ENCODE measurements around the gene TBC1D9B.

Gene TBC1D9B

DNA sequence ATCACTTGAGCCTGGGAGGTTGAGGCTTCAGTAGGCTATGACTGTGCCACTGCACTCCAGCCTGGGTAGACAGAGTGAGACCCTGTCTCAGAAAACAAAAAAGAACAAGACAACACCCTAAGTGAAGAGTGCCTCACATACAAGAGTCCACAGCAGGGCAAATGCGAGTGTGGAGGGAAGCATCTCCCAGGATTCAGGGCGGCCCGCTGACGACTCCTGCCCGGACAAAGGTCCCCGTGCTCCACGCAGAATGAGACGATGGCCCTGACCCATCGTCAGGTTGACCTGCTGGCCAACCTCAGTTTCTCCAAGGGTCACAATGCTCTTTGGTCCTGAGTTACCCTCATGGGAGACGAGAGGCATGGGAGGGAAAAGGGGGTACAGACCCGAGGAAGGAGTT lies 67.4 kb downstream of the TBC1D9B start:
- Histone ChIP-seq H3K9me3 (ENCODE audit: control insufficient read depth, insufficient read depth, low read length) (no peaks in the 10 kb centered on the region), H3K27ac (ENCODE audit: low read depth, low read length) (no peak overlapping the region), H3K4me2 (ENCODE audit: low read length) (no peak overlapping the region), H3F3A (ENCODE audit: control insufficient read depth, insufficient read depth) (no peaks in the 10 kb centered on the region), H3K27me3 (ENCODE audit: control insufficient read depth, low read length) (no peaks in the 10 kb centered on the region), H3K4me3 (ENCODE audit: low read length) (no peak overlapping the region), H3K4me1 (ENCODE audit: control insufficient read depth, low read length) (no peaks in the 10 kb centered on the region), H3K79me2 (ENCODE audit: control insufficient read depth, low read length) (no peaks in the 10 kb centered on the region), H4K20me1 (ENCODE audit: control insufficient read depth, insufficient read depth, low read depth, low read length) (no peaks in the 10 kb centered on the region), H3K9me2 (replicated peaks; ENCODE audit: control insufficient read depth, low read length) (no peaks in the 10 kb centered on the region), H3K36me3 (ENCODE audit: control insufficient read depth, low read length) (peaks cover 35% of the 10 kb centered on the region)
- TF ChIP-seq EZH2phosphoT487 (IDR thresholded peaks at IDR 0.05; ENCODE audit: borderline replicate concordance, low read length) = no peak
- TF ChIP-seq, protein P1, sequence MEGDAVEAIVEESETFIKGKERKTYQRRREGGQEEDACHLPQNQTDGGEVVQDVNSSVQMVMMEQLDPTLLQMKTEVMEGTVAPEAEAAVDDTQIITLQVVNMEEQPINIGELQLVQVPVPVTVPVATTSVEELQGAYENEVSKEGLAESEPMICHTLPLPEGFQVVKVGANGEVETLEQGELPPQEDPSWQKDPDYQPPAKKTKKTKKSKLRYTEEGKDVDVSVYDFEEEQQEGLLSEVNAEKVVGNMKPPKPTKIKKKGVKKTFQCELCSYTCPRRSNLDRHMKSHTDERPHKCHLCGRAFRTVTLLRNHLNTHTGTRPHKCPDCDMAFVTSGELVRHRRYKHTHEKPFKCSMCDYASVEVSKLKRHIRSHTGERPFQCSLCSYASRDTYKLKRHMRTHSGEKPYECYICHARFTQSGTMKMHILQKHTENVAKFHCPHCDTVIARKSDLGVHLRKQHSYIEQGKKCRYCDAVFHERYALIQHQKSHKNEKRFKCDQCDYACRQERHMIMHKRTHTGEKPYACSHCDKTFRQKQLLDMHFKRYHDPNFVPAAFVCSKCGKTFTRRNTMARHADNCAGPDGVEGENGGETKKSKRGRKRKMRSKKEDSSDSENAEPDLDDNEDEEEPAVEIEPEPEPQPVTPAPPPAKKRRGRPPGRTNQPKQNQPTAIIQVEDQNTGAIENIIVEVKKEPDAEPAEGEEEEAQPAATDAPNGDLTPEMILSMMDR (IDR thresholded peaks at IDR 0.05; ENCODE audit: low read depth, low read length, poor library complexity, severe bottlenecking) = no peak

DNA sequence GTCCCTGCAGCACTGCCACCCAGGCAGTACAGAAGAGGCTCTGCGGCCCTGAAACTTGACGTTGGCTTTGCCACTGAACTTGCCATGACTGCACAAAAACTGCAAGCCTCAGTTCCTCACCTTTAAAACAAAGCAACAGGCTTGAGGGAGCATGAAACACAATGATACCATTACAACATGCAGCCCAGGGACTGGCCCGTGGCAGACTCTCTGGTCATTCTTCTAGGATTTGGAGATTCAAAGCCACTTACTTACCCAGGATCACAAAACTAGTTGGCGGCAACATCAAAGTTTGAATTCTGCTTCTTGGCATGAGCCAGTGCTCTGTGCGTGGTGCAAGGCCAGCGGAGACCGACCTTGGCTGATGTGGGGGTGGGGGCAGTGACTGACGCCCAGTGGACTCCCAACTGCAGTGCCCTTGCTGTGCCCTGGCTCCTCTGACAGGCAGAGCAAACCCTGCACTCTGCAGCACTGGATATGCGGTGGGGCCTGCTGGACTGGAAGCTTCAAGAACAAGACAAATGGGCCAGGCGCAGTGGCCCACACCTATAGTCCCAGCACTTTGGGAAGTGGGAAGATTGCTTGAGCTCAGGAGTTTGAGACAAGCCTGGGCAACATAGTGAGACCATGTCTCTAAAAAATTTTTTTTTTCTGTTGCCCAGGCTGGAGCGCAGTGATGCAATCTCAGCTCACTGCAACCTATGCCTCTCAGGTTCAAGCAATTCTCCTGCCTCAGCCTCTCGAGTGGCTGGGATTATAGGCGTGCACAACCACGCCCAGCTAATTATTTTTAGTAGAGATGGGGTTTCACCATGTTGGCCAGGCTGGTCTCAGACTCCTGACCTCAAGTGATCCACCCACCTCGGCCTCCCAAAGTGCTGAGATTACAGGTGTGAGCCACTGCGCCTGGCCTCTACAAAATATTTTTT lies 68.1 kb downstream of the TBC1D9B start:
- no peak overlapping the region for H3K27ac ChIP-seq (ENCODE audit: low read depth, low read length)
- peaks cover 35% of the 10 kb centered on the region for H3K36me3 ChIP-seq (ENCODE audit: control insufficient read depth, low read length)
- no peaks in the 10 kb centered on the region for H3K4me1 ChIP-seq (ENCODE audit: control insufficient read depth, low read length)

DNA sequence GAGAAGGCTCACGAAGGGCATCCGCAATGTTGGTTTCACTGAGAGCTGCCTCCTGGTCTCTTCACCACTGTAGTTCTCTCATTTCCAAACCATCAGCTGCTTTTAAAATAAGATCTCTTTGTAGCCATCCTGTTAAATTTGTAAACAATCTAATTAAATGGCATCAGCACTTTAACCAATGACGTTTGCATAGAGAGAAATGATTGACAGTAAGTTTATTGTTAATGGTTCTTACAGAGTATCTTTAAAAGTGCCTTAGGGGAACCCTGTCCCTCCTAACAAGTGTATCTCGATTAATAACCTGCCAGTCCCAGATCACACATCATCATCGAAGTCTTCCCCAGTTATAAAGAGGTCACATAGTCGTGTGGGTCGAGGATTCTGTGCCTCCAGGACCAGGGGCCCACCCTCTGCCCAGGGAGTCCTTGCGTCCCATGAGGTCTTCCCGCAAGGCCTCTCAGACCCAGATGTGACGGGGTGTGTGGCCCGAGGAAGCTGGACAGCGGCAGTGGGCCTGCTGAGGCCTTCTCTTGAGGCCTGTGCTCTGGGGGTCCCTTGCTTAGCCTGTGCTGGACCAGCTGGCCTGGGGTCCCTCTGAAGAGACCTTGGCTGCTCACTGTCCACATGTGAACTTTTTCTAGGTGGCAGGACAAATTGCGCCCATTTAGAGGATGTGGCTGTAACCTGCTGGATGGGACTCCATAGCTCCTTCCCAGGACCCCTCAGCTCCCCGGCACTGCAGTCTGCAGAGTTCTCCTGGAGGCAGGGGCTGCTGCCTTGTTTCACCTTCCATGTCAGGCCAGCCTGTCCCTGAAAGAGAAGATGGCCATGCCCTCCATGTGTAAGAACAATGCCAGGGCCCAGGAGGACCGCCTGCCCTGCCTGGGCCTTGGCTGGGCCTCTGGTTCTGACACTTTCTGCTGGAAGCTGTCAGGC lies 70.4 kb downstream of the TBC1D9B start:
- H3K9me3 ChIP-seq (ENCODE audit: control insufficient read depth, insufficient read depth, low read length) = no peaks in the 10 kb centered on the region
- H3F3A ChIP-seq (ENCODE audit: control insufficient read depth, insufficient read depth) = no peaks in the 10 kb centered on the region
- H3K4me3 ChIP-seq (ENCODE audit: low read length) = no peak overlapping the region
- no peaks in the 10 kb centered on the region for H3K4me1 ChIP-seq (ENCODE audit: control insufficient read depth, low read length)
- H4K20me1 ChIP-seq (ENCODE audit: control insufficient read depth, insufficient read depth, low read depth, low read length) = no peaks in the 10 kb centered on the region
- H3K27me3 ChIP-seq (ENCODE audit: control insufficient read depth, low read length) = no peaks in the 10 kb centered on the region
- no peaks in the 10 kb centered on the region for H3K79me2 ChIP-seq (ENCODE audit: control insufficient read depth, low read length)
- TF ChIP-seq, protein P1 (IDR thresholded peaks at IDR 0.05; ENCODE audit: low read depth, low read length, poor library complexity, severe bottlenecking) = no peak
- no peak for TF ChIP-seq EZH2phosphoT487 (IDR thresholded peaks at IDR 0.05; ENCODE audit: borderline replicate concordance, low read length)
- H3K9me2 ChIP-seq (replicated peaks; ENCODE audit: control insufficient read depth, low read length) = no peaks in the 10 kb centered on the region
- no peak overlapping the region for H3K4me2 ChIP-seq (ENCODE audit: low read length)
- peaks cover 51% of the 10 kb centered on the region for H3K36me3 ChIP-seq (ENCODE audit: control insufficient read depth, low read length)
- H3K27ac ChIP-seq (ENCODE audit: low read depth, low read length) = no peak overlapping the region

More for the DNA sequence above, 68.1 kb downstream of the TBC1D9B start:
- Histone ChIP-seq H3K9me2 (replicated peaks; ENCODE audit: control insufficient read depth, low read length) (no peaks in the 10 kb centered on the region), H3K4me2 (ENCODE audit: low read length) (no peak overlapping the region), H3K27me3 (ENCODE audit: control insufficient read depth, low read length) (no peaks in the 10 kb centered on the region), H3K79me2 (ENCODE audit: control insufficient read depth, low read length) (no peaks in the 10 kb centered on the region), H4K20me1 (ENCODE audit: control insufficient read depth, insufficient read depth, low read depth, low read length) (no peaks in the 10 kb centered on the region), H3K9me3 (ENCODE audit: control insufficient read depth, insufficient read depth, low read length) (no peaks in the 10 kb centered on the region), H3F3A (ENCODE audit: control insufficient read depth, insufficient read depth) (no peaks in the 10 kb centered on the region), H3K4me3 (ENCODE audit: low read length) (no peak overlapping the region)
- no peak for TF ChIP-seq EZH2phosphoT487 (IDR thresholded peaks at IDR 0.05; ENCODE audit: borderline replicate concordance, low read length)
- TF ChIP-seq, protein P1 (IDR thresholded peaks at IDR 0.05; ENCODE audit: low read depth, low read length, poor library complexity, severe bottlenecking) = no peak

Data from DOHH2 (cell line).